ENCODE measurements around the gene LCN15. TPM values are rescaled to one million over a fixed set of nuclear protein-coding genes. Genes with fewer than 3 reads are reported as not detected.

The LCN15 gene
- total RNA-seq, 1 experiment from 2014 or later: 0.05 TPM

GRCh38 chr9:136728548-136729123, 35.7 kb downstream of the LCN15 start:
- Histone ChIP-seq H3K4me3 (ENCODE audit: low read depth in 2 of 2, low read length in 2 of 2) (peak overlapping the region; percentile 92 to 96), H3K27ac (ENCODE audit: low read length) (peak overlapping the region; percentile 74), H3K36me3 (ENCODE audit: control insufficient read depth, insufficient read depth, low read length) (peaks cover 14% of the 10 kb centered on the region), H3K4me1 (ENCODE audit: control insufficient read depth, insufficient read depth, low read length) (peaks cover 26% of the 10 kb centered on the region), H3K9me3 (ENCODE audit: control insufficient read depth, insufficient read depth, low read depth, low read length) (no peaks in the 10 kb centered on the region), H3K27me3 (ENCODE audit: control insufficient read depth, insufficient read depth, low read length) (no peaks in the 10 kb centered on the region)
- CTCF ChIA-PET: no interaction called here
- POLR2A ChIA-PET: no interaction called here
- TF ChIP-seq REST (IDR thresholded peaks at IDR 0.05; ENCODE audit: insufficient read depth in 1 of 2, low read depth in 2 of 2, low read length in 1 of 2) (no peak), CTCF (IDR thresholded peaks at IDR 0.05) (no peak), TCF7L2 (IDR thresholded peaks at IDR 0.05; ENCODE audit: low read depth, low read length) (no peak), SIN3A (IDR thresholded peaks at IDR 0.05; ENCODE audit: borderline replicate concordance, insufficient read depth, low read depth, low read length) (no peak), POLR2AphosphoS5 (IDR thresholded peaks at IDR 0.05; ENCODE audit: low read depth, low read length) (no peak)
- BruUV-seq (replicated peaks): no TSS peak
- in situ Hi-C loops (cut with HindIII; ENCODE audit: low pct_unique_long_range_greater_than_20kb, low sequenced_read_pairs) (no loop called here), intact Hi-C loops (cut with micrococcal nuclease; ENCODE audit: unreplicated experiment) (no loop called here)
- ATAC-seq: peak; percentile 48
- DNase-seq (ENCODE audit: low read depth, low spot score): no peak

- peaks cover 14% of the 10 kb centered on the region for H3K36me3 ChIP-seq (ENCODE audit: control insufficient read depth, insufficient read depth, low read length)
Observed at GRCh38 chr9:136728080-136728547, 36.2 kb downstream of the LCN15 start.

More at GRCh38 chr9:136728080-136728547, 36.2 kb downstream of the LCN15 start:
- Histone ChIP-seq H3K27ac (ENCODE audit: low read length) (peak overlapping the region; percentile 93), H3K4me3 (ENCODE audit: low read depth in 2 of 2, low read length in 2 of 2) (peak overlapping the region; percentile 92 to 96), H3K27me3 (ENCODE audit: control insufficient read depth, insufficient read depth, low read length) (no peaks in the 10 kb centered on the region), H3K9me3 (ENCODE audit: control insufficient read depth, insufficient read depth, low read depth, low read length) (no peaks in the 10 kb centered on the region), H3K4me1 (ENCODE audit: control insufficient read depth, insufficient read depth, low read length) (peaks cover 31% of the 10 kb centered on the region)
- intact Hi-C loops (cut with micrococcal nuclease; ENCODE audit: unreplicated experiment): no loop called here
- in situ Hi-C loops (cut with HindIII; ENCODE audit: low pct_unique_long_range_greater_than_20kb, low sequenced_read_pairs): no loop called here
- BruUV-seq (replicated peaks): no TSS peak
- ATAC-seq (peak; percentile 65), DNase-seq (ENCODE audit: low read depth, low spot score) (peak; percentile 20)
- ChIA-PET CTCF (no interaction called here), POLR2A (no interaction called here)
- TF ChIP-seq POLR2AphosphoS5 (IDR thresholded peaks at IDR 0.05; ENCODE audit: low read depth, low read length) (peak; percentile 98), TCF7L2 (IDR thresholded peaks at IDR 0.05; ENCODE audit: low read depth, low read length) (no peak; the same call in 1 of the 2 replicates), SIN3A (IDR thresholded peaks at IDR 0.05; ENCODE audit: borderline replicate concordance, insufficient read depth, low read depth, low read length) (0 out of 2 replicates have a peak, but pooled peaks have one; percentile 66), CTCF (IDR thresholded peaks at IDR 0.05) (peak; percentile 93), REST (IDR thresholded peaks at IDR 0.05; ENCODE audit: insufficient read depth in 1 of 2, low read depth in 2 of 2, low read length in 1 of 2) (0 out of 4 replicates have a peak, but pooled peaks of 1 of the 2 experiments have one; percentile 35)

Measured in Panc1 (cell line).